HG02970 (cell line): ENCODE results near the gene SUZ12.
"Not testable (repeated sequence)": the region's sequence is repeated elsewhere in the genome, so short reads cannot be mapped to it uniquely, and the experiment has no call there.

Experiments
- ATAC-seq: cut with Tn5 transposase; IDR thresholded peaks from one replicate; pipeline ENCODE4 v1.9.1; 2021; ENCODE audit warnings: mild to moderate bottlenecking, moderate library complexity, moderate number of reproducible peaks; ENCODE audit not compliant: unreplicated experiment, low FRiP score

The SUZ12 gene

GRCh38 chr17:32033223-32033622 is 96.4 kb downstream of the SUZ12 start:
- no peak for ATAC-seq

- not testable (repeated sequence) for ATAC-seq
Observed at GRCh38 chr17:32033812-32034211, 97.0 kb downstream of the SUZ12 start.

GRCh38 chr17:32040246-32040645 is 103.4 kb downstream of the SUZ12 start:
- ATAC-seq, result not testable (repeated sequence)

- not testable (repeated sequence) for ATAC-seq
Observed at GRCh38 chr17:32041306-32041875, 104.6 kb downstream of the SUZ12 start.

- not testable (repeated sequence) for ATAC-seq
Observed at GRCh38 chr17:32042266-32042665, 105.5 kb downstream of the SUZ12 start.

GRCh38 chr17:32045611-32046010 is 108.8 kb downstream of the SUZ12 start:
- not testable (repeated sequence) for ATAC-seq

- not testable (repeated sequence) for ATAC-seq
Observed at GRCh38 chr17:32047663-32048062, 110.9 kb downstream of the SUZ12 start.
